Activated CD4-positive, alpha-beta memory T cell treated with anti-CD3 and anti-CD28 coated beads for 36 hours (primary cell): ENCODE measurements around the gene WNT9B. TPM values are rescaled to one million over a fixed set of nuclear protein-coding genes. Genes with fewer than 3 reads are reported as not detected.

Experiments used
- CTCF ChIA-PET: fragments of 350-600 bp; sonication (Branson Sonifier 250); formaldehyde crosslinking; loops from one replicate; lab custom pipeline; 2021; ENCODE audit warnings: antibody characterized with exemption, inconsistent platforms; lab: Charles Lee
- POLR2A ChIA-PET: fragments of 350-600 bp; sonication (Branson Sonifier 250); formaldehyde crosslinking; loops from one replicate; lab custom pipeline; 2021; ENCODE audit warnings: antibody characterized with exemption; lab: Charles Lee
- DNase-seq: peaks from one replicate; pipeline ENCODE4 v3.0.0-alpha.2; 2020
- H3K27ac Mint-ChIP-seq: one replicate; pipeline ENCODE4 v1.8.0; 2021; ENCODE audit warnings: mixed read lengths
- H3K27me3 Mint-ChIP-seq: one replicate; pipeline ENCODE4 v1.8.0; 2021; ENCODE audit warnings: mixed read lengths
- H3K36me3 Mint-ChIP-seq: one replicate; pipeline ENCODE4 v1.8.0; 2021; ENCODE audit warnings: mixed read lengths
- H3K4me1 Mint-ChIP-seq: one replicate; pipeline ENCODE4 v1.8.0; 2021; ENCODE audit warnings: low read depth, mixed read lengths
- H3K4me3 Mint-ChIP-seq: one replicate; pipeline ENCODE4 v1.8.0; 2021; ENCODE audit warnings: mild to moderate bottlenecking, mixed read lengths
- H3K9me3 Mint-ChIP-seq: one replicate; pipeline ENCODE4 v1.8.0; 2021; ENCODE audit warnings: mixed read lengths
- intact Hi-C: fragments of 100-400 bp; cut with micrococcal nuclease; formaldehyde crosslinking; loops from one replicate; pipeline ENCODE4 v1.15.1; 2023
- total RNA-seq, 2 experiments: library from RNA; stranded (reverse); gene quantifications; one replicate each; pipeline ENCODE4 v1.2.3, GENCODE V29; 2021

WNT9B gene
- total RNA-seq, 2 experiments from 2014 or later = not detected

DNA sequence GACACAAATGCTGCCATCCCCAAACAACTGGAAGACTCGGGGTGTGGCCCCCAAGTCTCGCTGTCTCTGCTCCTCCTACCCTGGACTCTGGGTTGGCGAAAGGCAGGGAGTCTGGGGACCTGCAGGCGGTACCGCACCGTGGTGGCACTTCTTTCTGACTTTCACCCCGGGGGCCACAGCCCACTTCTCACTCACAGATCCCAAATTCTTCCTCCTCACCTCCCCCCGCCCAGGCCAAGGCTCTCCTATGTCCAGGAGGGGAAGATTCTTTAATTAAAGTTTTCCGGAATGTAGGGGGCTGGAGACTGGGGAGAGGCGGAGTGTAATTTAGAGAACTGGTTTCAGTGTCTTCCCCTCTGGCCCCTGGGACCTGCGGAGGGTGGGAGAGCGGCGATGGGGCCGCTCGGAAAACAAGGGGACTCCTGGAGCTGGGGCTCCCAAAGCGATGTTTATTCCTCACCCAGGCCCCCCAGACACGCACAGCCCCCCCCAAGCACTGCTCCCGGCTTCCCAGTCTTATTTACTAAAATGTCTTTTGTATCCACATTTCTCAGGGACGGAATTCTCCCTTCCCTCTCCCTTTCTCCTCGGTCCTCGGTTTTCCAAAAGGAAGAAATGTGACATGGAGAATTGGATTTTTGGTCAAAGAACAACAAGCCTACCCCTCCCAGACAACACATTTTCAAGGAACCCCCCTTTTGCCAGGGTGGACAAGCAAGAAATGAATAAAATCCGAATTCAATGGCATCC lies 34.1 kb upstream of the WNT9B start:
- no peak for DNase-seq
- ChIA-PET CTCF (no interaction called here), POLR2A (no interaction called here)
- intact Hi-C loops = loop anchor here (5.0 kb wide), 1 partner anchor 45 kb away; no protein-coding TSS in a partner anchor
- Mint-ChIP-seq H3K27ac (no peak overlapping the region), H3K36me3 (no peaks in the 10 kb centered on the region), H3K4me1 (peaks cover 15% of the 10 kb centered on the region), H3K4me3 (peak overlapping the region; percentile 37), H3K9me3 (no peaks in the 10 kb centered on the region), H3K27me3 (peaks cover 80% of the 10 kb centered on the region)

DNA sequence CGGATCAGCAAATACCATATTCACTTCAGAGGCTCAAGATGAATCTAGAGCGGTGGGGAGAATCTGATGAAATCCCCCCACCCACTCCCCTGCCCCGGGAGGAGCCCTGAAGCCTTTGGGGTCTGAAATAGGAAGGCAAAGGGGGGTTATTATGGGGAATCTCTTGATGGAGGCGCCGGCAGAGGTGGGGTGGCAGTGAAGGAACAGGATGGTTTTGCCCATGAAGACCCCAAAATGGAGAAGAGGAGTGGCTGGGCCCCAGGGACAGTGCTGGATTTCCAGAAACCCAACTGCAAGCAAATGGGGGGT lies 33.5 kb upstream of the WNT9B start:
- POLR2A ChIA-PET = no interaction called here
- Mint-ChIP-seq H3K9me3 (no peaks in the 10 kb centered on the region), H3K27ac (no peak overlapping the region)

GRCh38 chr17:46818316-46818928 lies 33.0 kb upstream of the WNT9B start, which contains the start of gene WNT3:
TSS of gene WNT3 (minus strand) at chr17:46818692. CDS start at chr17:46818597, 95 bp downstream.
- intact Hi-C loops = loop anchor here (5.0 kb wide), 1 partner anchor 46 kb away; no protein-coding TSS in a partner anchor
- DNase-seq = peak; percentile 72
- ChIA-PET CTCF (no interaction called here), POLR2A (no interaction called here)
- Mint-ChIP-seq H3K4me1 (peaks cover 15% of the 10 kb centered on the region), H3K36me3 (no peaks in the 10 kb centered on the region), H3K4me3 (peak within 1 kb of the TSS; percentile 61), H3K27ac (no peak within 1 kb of the TSS), H3K9me3 (no peaks in the 10 kb centered on the region), H3K27me3 (peaks cover 73% of the 10 kb centered on the region)

More for the DNA sequence above, 33.5 kb upstream of the WNT9B start:
- peak overlapping the region; percentile 37 for H3K4me3 Mint-ChIP-seq
- CTCF ChIA-PET = no interaction called here
- H3K4me1 Mint-ChIP-seq = peaks cover 15% of the 10 kb centered on the region
- DNase-seq = no peak
- H3K36me3 Mint-ChIP-seq = no peaks in the 10 kb centered on the region
- intact Hi-C loops = loop anchor here (5.0 kb wide), 1 partner anchor 46 kb away; no protein-coding TSS in a partner anchor
- peaks cover 78% of the 10 kb centered on the region for H3K27me3 Mint-ChIP-seq

- H3K4me1 Mint-ChIP-seq = peaks cover 15% of the 10 kb centered on the region
- ChIA-PET CTCF (interaction anchor here (2.7 kb wide), 1 partner anchor 14 kb away, joined by 9 read pairs; no protein-coding TSS in a partner anchor), POLR2A (no interaction called here)
- intact Hi-C loops = loop anchor here (5.0 kb wide), 1 partner anchor 47 kb away; no protein-coding TSS in a partner anchor
- no peaks in the 10 kb centered on the region for H3K36me3 Mint-ChIP-seq
- peak overlapping the region; percentile 44 for H3K4me3 Mint-ChIP-seq
- no peaks in the 10 kb centered on the region for H3K9me3 Mint-ChIP-seq
- peak; percentile 35 for DNase-seq
- peaks cover 65% of the 10 kb centered on the region for H3K27me3 Mint-ChIP-seq
- H3K27ac Mint-ChIP-seq = no peak overlapping the region
Measured at GRCh38 chr17:46818929-46819859, 32.2 kb upstream of the WNT9B start.

DNA sequence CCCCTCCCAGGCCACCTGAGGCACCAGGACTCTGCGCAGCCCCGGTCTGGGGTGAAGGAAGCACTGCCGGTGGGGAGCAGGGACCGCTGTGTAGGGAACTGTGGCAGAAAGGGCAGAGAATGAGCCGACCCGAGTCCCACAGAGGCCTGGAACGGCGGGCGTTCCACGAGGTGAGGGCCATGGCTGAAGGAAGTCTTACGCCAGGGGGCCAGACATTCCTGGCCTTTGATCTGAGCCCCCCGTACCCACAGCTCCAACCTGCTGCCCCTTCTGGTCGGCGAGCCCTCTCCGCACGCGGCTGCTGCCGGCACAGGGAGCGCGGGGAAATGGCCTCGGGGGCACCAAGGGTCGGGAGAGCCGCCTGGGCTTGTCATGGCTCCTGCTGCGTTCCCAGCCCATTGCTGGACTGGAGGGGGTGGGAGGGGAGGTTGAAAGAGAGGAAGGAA lies 31.5 kb upstream of the WNT9B start:
- ChIA-PET POLR2A (no interaction called here), CTCF (interaction anchor here (2.7 kb wide), 1 partner anchor 13 kb away, joined by 9 read pairs; no protein-coding TSS in a partner anchor)
- Mint-ChIP-seq H3K27me3 (peaks cover 61% of the 10 kb centered on the region), H3K27ac (no peak overlapping the region), H3K9me3 (no peaks in the 10 kb centered on the region), H3K4me3 (no peak overlapping the region), H3K36me3 (no peaks in the 10 kb centered on the region), H3K4me1 (peaks cover 15% of the 10 kb centered on the region)
- intact Hi-C loops = loop anchor here (5.0 kb wide), 1 partner anchor 48 kb away; no protein-coding TSS in a partner anchor
- DNase-seq = no peak

- DNase-seq = no peak
- intact Hi-C loops = no loop called here
- H3K27me3 Mint-ChIP-seq = peaks cover 61% of the 10 kb centered on the region
- H3K27ac Mint-ChIP-seq = no peak overlapping the region
- no peak overlapping the region for H3K4me3 Mint-ChIP-seq
- no peaks in the 10 kb centered on the region for H3K9me3 Mint-ChIP-seq
- peaks cover 15% of the 10 kb centered on the region for H3K4me1 Mint-ChIP-seq
- no peaks in the 10 kb centered on the region for H3K36me3 Mint-ChIP-seq
- CTCF ChIA-PET = interaction anchor here (1.1 to 2.7 kb wide), 3 partner anchors 8 to 12 kb away, joined by 5 to 9 read pairs (median 6); no protein-coding TSS in a partner anchor
- POLR2A ChIA-PET = no interaction called here
Measured at GRCh38 chr17:46820592-46821450, 30.6 kb upstream of the WNT9B start.

GRCh38 chr17:46821482-46822387 lies 29.6 kb upstream of the WNT9B start:
- DNase-seq = no peak
- ChIA-PET CTCF (interaction anchor here (1.0 to 2.7 kb wide), 6 partner anchors 9 to 43 kb away, joined by 3 to 11 read pairs (median 6); no protein-coding TSS in a partner anchor), POLR2A (no interaction called here)
- Mint-ChIP-seq H3K4me1 (peaks cover 15% of the 10 kb centered on the region), H3K27me3 (peaks cover 52% of the 10 kb centered on the region), H3K9me3 (no peaks in the 10 kb centered on the region), H3K27ac (no peak overlapping the region), H3K4me3 (no peak overlapping the region), H3K36me3 (no peaks in the 10 kb centered on the region)
- intact Hi-C loops = no loop called here

GRCh38 chr17:46822388-46822921 lies 28.9 kb upstream of the WNT9B start:
- Mint-ChIP-seq H3K9me3 (no peaks in the 10 kb centered on the region), H3K4me1 (peaks cover 11% of the 10 kb centered on the region), H3K27me3 (peaks cover 45% of the 10 kb centered on the region), H3K27ac (no peak overlapping the region), H3K36me3 (no peaks in the 10 kb centered on the region), H3K4me3 (no peak overlapping the region)
- intact Hi-C loops = no loop called here
- DNase-seq = peak; percentile 56
- ChIA-PET CTCF (interaction anchor here (0.6 to 2.7 kb wide), 7 partner anchors 10 to 68 kb away, joined by 3 to 11 read pairs (median 3); no protein-coding TSS in a partner anchor), POLR2A (no interaction called here)

GRCh38 chr17:46823657-46824056 lies 27.7 kb upstream of the WNT9B start:
- DNase-seq = no peak
- no peak overlapping the region for H3K27ac Mint-ChIP-seq
- H3K9me3 Mint-ChIP-seq = no peaks in the 10 kb centered on the region
- H3K27me3 Mint-ChIP-seq = peaks cover 36% of the 10 kb centered on the region
- H3K4me3 Mint-ChIP-seq = no peak overlapping the region
- ChIA-PET POLR2A (no interaction called here), CTCF (interaction anchor here (2.7 kb wide), 1 partner anchor 12 kb away, joined by 11 read pairs; no protein-coding TSS in a partner anchor)
- H3K36me3 Mint-ChIP-seq = no peaks in the 10 kb centered on the region
- H3K4me1 Mint-ChIP-seq = peaks cover 2% of the 10 kb centered on the region
- intact Hi-C loops = no loop called here

- no peak for DNase-seq
- ChIA-PET CTCF (interaction anchor here (0.6 to 1.6 kb wide), 2 partner anchors 9 to 53 kb away, joined by 3 to 7 read pairs; no protein-coding TSS in a partner anchor), POLR2A (no interaction called here)
- intact Hi-C loops = no loop called here
- H3K27me3 Mint-ChIP-seq = peaks cover 21% of the 10 kb centered on the region
- H3K4me1 Mint-ChIP-seq = no peaks in the 10 kb centered on the region
- no peak overlapping the region for H3K27ac Mint-ChIP-seq
- H3K4me3 Mint-ChIP-seq = no peak overlapping the region
- no peaks in the 10 kb centered on the region for H3K36me3 Mint-ChIP-seq
- no peaks in the 10 kb centered on the region for H3K9me3 Mint-ChIP-seq
Measured at GRCh38 chr17:46826116-46826515, 25.3 kb upstream of the WNT9B start.
